PFSK-1 (cell line): Measurements from ENCODE around the gene LRRC53.

Experiments
- FOXP2 ChIP-seq: optimal IDR thresholded peaks from 2 replicates; pipeline ENCODE3; 2011; ENCODE audit warnings: borderline replicate concordance, control low read depth, inconsistent platforms; ENCODE audit not compliant: insufficient read depth; ENCODE audit errors: extremely low read length, extremely low read depth
- POLR2AphosphoS5 ChIP-seq: IDR thresholded peaks from 2 replicates; pipeline ENCODE4 v1.6.1; 2012; ENCODE audit warnings: low read depth, mild to moderate bottlenecking, control low read depth, low read length, moderate library complexity
- SIN3A ChIP-seq: IDR thresholded peaks from 2 replicates; pipeline ENCODE4 v1.6.1; 2012; ENCODE audit warnings: mild to moderate bottlenecking, low read length, moderate library complexity, borderline replicate concordance; ENCODE audit not compliant: insufficient read depth
- TAF1 ChIP-seq: IDR thresholded peaks from 2 replicates; pipeline ENCODE4 v1.6.1; 2012; ENCODE audit warnings: low read length, control low read depth, borderline replicate concordance; ENCODE audit not compliant: insufficient read depth
- TF ChIP-seq, protein P1 (sequence below), 2 experiments: IDR thresholded peaks; 2 replicates each; pipeline versions ENCODE4 v1.6.1 to v1.8.0; 2011 to 2012; ENCODE audit warnings: low read depth in 2 of 2, low read length in 2 of 2, control low read depth in 1 of 2, inconsistent platforms in 1 of 2, mild to moderate bottlenecking in 1 of 2, moderate library complexity in 1 of 2; ENCODE audit not compliant: insufficient read depth in 1 of 2

The LRRC53 gene

GRCh38 chr1:74481607-74482006 lies 30.8 kb downstream of the LRRC53 start:
- TF ChIP-seq SIN3A = no peak
- TF ChIP-seq POLR2AphosphoS5 = no peak
- TF ChIP-seq, protein P1, sequence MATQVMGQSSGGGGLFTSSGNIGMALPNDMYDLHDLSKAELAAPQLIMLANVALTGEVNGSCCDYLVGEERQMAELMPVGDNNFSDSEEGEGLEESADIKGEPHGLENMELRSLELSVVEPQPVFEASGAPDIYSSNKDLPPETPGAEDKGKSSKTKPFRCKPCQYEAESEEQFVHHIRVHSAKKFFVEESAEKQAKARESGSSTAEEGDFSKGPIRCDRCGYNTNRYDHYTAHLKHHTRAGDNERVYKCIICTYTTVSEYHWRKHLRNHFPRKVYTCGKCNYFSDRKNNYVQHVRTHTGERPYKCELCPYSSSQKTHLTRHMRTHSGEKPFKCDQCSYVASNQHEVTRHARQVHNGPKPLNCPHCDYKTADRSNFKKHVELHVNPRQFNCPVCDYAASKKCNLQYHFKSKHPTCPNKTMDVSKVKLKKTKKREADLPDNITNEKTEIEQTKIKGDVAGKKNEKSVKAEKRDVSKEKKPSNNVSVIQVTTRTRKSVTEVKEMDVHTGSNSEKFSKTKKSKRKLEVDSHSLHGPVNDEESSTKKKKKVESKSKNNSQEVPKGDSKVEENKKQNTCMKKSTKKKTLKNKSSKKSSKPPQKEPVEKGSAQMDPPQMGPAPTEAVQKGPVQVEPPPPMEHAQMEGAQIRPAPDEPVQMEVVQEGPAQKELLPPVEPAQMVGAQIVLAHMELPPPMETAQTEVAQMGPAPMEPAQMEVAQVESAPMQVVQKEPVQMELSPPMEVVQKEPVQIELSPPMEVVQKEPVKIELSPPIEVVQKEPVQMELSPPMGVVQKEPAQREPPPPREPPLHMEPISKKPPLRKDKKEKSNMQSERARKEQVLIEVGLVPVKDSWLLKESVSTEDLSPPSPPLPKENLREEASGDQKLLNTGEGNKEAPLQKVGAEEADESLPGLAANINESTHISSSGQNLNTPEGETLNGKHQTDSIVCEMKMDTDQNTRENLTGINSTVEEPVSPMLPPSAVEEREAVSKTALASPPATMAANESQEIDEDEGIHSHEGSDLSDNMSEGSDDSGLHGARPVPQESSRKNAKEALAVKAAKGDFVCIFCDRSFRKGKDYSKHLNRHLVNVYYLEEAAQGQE (IDR thresholded peaks at IDR 0.05; ENCODE audit: insufficient read depth in 1 of 2, low read depth in 2 of 2, low read length in 2 of 2) = no peak

- TF ChIP-seq TAF1 (no peak), POLR2AphosphoS5 (no peak), FOXP2 (no peak), SIN3A (no peak)
- TF ChIP-seq, protein P1 (IDR thresholded peaks at IDR 0.05; ENCODE audit: insufficient read depth in 1 of 2, low read depth in 2 of 2, low read length in 2 of 2) = no peak
Measured at GRCh38 chr1:74480068-74480467, 32.3 kb downstream of the LRRC53 start.

DNA sequence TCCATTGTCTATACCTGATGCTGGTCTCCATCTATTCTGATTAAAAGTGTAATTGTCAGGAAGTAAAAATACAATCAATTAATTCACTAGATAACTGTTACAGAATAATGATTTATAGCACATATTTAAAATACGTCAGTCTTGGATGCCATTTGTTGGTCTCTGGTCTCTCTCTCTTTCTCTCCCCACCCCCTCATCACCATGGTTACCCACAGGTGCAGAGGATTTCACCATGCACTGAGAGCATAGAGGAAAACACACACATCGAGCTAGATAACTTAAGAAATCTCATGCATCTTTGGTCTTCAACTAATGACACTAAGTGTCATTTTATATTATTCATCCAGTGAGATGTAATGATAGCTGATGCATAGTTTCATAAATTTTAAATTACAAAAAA lies 33.4 kb downstream of the LRRC53 start:
- TF ChIP-seq POLR2AphosphoS5 (no peak), TAF1 (no peak), SIN3A (no peak), FOXP2 (no peak)
- TF ChIP-seq, protein P1 (IDR thresholded peaks at IDR 0.05; ENCODE audit: insufficient read depth in 1 of 2, low read depth in 2 of 2, low read length in 2 of 2) = no peak

GRCh38 chr1:74474585-74474984 lies 37.8 kb downstream of the LRRC53 start:
- no peak for TF ChIP-seq TAF1
- TF ChIP-seq FOXP2 = no peak
- no peak for TF ChIP-seq SIN3A
- TF ChIP-seq, protein P1 (IDR thresholded peaks at IDR 0.05; ENCODE audit: insufficient read depth in 1 of 2, low read depth in 2 of 2, low read length in 2 of 2) = no peak
- no peak for TF ChIP-seq POLR2AphosphoS5

DNA sequence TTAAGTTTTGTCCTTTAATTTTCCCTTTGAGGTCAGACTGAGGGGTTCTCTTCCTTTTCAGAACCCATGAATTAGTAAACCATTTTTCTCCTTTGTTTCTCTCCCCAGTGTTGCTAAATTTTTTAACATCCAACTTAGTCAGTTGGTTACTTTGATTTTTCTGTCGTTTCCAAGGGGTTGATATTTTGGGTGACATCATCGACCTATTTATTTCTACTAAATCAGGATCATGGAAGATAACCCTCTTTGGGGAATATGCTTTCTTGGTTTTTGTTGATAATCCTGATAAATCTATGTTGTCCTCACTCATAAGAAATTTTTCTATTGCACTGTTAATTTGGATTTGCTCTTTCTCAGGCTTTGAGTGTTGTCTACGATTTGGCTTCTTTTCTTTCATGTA lies 40.9 kb downstream of the LRRC53 start:
- no peak for TF ChIP-seq TAF1
- TF ChIP-seq, protein P1 (IDR thresholded peaks at IDR 0.05; ENCODE audit: insufficient read depth in 1 of 2, low read depth in 2 of 2, low read length in 2 of 2) = no peak
- no peak for TF ChIP-seq SIN3A
- no peak for TF ChIP-seq FOXP2
- no peak for TF ChIP-seq POLR2AphosphoS5
